Activated T-cell treated with anti-CD3 and anti-CD28 coated beads, Interleukin-2, amount 50 U/mL, for 48 hours (primary cell): ENCODE data around the gene RAB3GAP2.
"Not testable (repeated sequence)": the region's sequence is repeated elsewhere in the genome, so short reads cannot be mapped to it uniquely, and the experiment has no call there.

Experiments used
- DNase-seq, 2 experiments: peaks; one replicate each; pipeline ENCODE4 v3.0.0-alpha.2; 2020

RAB3GAP2 gene

DNA sequence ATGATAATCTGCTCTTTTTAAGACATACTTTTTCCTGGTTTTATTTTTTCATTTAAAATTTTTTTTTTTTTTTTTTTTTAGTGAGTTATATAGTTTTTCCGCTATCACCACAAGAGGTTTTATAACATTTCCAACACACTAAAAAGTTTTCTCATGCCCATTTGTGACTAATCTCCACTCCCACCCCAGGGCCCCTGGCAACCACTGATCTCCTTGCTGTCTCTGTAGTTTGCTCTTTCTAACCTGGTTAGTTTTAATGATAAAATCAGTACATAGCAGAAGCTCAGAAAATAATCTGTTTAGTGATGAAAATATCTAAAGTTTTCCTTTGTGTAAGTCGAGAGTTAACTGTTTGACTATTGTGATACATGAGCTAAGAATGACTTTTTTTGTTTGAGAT lies 136.5 kb downstream of the RAB3GAP2 start:
- DNase-seq, result no peak

DNA sequence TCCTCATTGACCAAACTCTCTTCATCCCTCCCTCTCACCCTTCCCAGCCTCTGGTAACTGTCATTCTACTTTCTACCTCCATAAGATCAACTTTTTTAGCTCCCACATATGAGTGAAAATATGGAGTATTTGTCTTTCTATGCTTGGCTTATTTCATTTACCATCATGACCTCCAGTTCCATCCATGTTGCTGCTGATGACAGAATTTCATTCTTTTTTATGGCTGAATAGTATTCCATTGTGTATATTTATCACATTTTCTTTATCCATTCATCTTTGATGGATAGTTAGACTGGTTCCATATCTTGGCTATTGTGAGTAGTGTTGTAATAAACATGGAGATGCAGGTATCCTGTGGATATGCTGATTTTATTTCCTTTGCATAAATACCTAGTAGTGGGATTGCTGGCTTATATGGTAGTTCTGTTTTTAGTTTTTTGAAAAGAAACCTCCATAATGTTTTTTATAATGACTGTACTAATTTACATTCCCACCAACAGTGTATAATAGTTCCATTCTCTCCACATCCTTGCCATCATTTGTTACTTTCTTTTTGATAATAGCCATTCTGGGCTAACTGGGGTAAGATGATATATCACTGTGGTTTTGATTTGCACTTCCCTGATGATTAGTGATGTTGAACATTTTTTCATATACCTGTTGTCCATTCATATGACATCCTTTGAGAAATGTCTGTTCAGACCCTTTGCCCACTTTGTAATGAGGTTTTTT lies 142.6 kb downstream of the RAB3GAP2 start:
- no peak for DNase-seq

DNA sequence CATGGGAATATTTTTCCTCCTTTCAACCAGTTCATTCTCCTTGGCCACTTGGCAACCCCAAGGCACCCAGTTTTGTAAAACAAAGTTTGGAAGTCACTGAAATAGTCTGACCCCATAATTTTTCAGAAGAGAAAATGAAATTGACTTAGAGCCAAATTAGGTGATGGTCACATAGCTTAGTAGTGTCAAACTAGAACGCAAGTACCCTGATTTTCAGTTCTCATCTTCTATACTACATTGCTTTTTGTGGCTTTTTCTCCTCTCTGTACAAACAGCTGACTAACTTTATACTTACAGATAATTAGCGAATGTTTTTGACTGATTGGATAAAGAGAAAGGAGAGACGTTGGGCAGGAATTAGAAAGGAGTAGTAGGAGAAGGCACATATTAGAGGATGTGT lies 145.2 kb downstream of the RAB3GAP2 start:
- no peak for DNase-seq

DNA sequence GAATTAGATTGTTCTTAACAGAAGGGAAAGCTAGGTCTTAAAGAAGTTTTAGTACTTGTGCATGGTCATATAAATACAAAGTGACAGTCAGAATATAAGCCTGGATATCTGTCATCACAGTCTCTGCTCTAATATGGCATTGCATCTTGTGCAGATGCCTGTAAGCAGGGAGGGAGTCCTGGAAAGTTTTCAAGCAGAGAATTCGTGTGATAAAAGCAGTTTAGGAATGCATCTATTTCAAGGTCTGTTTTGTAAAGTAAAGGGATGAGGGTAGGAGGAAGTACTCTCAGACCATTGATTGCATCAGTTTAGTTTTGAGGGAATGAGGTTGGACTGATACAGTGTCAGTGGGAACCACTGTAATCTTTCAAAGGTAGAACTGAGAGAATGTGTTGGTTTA lies 147.7 kb downstream of the RAB3GAP2 start:
- DNase-seq, result no peak

DNA sequence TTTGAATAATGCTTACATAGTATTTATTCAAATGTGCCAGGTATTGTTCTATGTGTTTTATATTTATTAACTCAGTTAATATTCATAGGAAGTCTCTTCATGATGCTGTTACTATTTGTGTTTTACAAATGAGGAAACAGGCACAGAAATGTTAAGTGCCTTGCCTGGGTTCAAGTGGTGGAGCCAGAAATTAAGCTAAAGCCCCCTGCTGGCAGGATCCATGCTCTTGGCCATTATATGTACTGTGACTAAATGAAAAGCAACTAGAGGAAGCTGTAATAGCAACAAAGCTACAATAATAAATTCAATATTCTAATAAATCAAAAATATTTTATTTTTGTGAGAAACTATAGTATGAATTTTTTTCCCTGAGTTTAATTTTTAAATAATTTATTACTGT lies 148.4 kb downstream of the RAB3GAP2 start:
- no peak for DNase-seq

DNA sequence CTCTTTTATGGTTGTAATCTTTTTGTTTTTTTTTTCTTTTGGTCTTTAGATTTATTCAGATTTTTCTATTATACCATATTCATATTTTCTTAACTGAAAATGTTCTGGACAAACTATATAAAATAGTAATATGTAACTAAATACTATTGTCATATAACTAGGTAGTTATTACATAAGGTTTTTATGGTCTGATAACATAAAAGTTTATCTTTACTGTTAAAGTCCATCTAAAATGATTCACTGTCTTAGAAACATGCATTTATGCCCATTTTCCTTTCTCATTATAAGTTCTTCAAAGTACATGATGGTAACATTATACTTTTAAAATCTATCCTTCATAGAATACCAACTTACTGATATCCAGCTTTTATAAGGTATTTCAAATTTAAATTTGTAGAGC lies 149.2 kb downstream of the RAB3GAP2 start:
- DNase-seq, result no peak

DNA sequence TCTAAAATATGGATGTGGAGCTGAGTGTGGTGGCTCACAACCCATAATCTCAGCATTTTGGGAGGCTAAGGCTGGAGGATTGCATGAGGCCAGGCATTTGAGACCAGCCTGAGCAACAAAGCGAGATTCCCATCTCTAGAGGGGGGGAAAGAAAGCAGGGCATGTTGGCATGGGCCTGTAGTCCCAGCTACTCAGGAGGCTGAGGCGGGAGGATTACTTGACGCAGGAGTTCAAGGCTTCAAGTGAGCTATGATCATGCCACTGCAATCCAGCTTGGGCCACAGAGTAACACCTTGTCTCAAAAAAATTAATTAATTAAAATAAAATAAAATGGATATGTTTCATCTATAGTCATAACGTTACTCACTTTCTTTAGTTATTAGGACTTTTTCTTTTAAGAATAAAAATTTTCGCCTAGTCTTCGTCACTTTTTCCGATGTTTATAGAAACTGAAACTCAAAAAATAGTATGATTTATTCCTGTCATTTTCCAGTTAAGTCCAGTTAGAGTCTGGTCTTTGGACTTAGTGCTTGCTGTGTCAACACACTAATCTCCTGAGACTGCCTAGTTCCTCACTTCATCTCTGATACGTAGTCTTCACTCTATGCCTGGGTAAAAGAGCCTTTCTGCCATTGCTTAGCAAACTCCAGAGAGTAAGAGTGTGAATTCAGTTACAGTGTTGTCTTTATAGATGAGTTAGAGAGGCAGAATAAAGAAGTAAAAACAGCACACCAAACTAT lies 150.3 kb downstream of the RAB3GAP2 start:
- DNase-seq, result no peak

DNA sequence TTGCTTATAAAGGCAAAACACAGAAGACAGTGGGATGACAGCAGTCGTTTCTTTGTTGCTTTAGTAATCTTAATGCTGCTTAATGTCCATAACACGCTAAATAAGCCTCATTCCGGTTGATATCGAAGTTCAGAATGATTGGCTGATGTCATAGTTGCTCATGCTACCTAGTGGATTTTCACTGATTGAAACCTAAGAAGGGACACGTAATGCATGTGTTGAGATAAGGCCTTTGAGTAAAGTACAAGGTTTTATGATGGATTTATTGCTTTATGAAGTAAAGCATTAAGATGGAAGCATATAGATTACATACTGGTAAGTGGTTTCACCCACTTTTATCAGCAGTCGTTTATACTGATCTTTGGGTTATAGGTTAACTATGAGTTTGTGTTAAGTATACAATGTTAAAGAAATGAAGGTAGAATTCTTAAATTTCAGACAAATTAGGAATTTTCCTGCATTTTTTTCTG lies 153.2 kb downstream of the RAB3GAP2 start:
- DNase-seq, result no peak

DNA sequence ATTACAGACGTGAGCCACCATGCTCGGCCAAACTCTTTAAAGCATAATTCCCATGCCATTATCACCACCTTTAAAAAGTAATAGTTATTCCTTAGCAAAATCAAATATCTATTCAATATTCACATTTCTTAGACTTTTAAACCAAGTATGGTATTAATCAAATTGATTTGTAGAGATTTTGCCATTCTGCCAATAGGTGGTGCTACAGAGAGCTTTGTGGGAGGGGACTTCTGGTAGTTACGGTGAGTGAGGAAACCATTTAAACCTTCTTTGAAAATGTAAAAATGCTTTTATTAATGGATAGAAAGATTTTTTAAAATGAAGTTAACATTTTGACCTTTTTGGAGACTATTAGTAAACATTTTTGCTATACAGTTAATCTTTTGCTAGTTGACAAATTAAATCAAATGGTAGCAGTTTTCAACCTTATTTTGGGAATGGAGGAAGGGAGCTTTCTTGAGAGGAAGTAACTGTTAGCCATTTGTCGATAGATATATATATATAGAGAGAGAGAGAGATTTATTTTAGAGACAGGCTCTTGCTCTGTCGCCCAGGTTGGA lies 159.0 kb downstream of the RAB3GAP2 start:
- DNase-seq, result no peak

DNA sequence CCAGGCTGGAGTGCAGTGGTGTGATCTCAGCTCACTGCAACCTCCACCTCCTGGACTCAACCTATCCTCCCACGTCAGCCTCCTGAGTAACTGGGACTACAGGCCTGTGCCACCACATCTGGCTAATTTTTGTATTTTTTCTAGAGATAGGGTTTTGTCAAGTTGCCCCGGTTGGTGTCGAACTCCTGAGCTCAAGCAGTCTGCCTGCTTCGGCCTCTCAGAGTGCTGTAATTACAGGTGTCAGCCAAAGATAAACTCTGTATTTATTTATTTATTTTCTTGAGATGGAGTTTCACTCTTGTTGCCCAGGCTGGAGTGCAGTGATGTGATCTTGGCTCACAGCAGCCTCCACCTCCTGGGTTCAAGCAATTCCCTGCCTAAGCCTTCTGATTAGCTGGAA lies 159.7 kb downstream of the RAB3GAP2 start:
- DNase-seq, result not testable (repeated sequence)

DNA sequence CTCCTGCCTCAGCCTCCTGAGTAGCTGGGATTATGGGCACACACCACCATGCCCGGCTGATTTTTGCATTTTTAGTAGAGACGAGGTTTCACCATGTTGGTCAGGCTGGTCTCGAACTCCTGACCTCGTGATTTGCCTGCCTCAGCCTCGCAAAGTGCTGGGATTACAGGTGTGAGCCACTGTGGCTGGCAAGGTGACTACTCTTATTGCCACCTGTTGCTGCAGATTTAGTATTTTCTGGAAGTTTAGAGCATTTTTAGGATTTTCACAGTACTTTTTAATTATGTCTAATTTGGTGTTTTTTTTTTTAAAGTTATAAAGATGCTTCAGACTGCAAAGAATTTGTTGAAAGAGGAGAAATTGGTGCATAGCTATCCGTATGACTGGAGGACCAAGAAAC lies 161.8 kb downstream of the RAB3GAP2 start:
- not testable (repeated sequence) for DNase-seq

DNA sequence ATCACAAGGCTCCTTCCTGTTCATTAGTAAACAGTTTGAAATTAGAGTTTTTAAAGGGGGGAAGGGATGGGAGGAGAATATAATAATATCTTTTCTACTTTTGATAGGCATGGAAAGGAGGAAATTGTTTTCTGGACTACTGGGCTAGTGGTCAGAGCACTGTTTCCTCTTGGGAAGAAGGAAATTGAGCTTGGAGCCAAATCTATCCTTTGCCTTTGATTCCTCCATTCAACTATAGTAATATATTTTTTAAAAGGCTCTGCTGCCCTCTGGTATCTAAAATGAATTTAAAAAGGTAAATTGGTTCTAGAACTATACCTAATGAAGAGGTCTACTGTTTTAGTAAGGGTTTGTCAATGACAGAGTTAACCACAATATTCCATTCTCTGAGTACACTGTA lies 172.4 kb downstream of the RAB3GAP2 start:
- no peak for DNase-seq
